Activated CD4-positive, CD25-positive, alpha-beta regulatory T cell treated with anti-CD3 and anti-CD28 coated beads, Interleukin-2, amount 50 U/mL, for 16 hours (primary cell): ENCODE results near the gene CPZ.

ENCODE experiments used
- DNase-seq: peaks from one replicate; pipeline ENCODE4 v3.0.0-alpha.2; 2020; ENCODE audit warnings: low read depth, low spot score

The CPZ gene

GRCh38 chr4:8594097-8595038 lies 1.8 kb downstream of the CPZ start:
- no peak for DNase-seq

- DNase-seq = no peak
These were observed 2.9 kb downstream of the CPZ start for GRCh38 chr4:8595237-8596087.

- DNase-seq = no peak
These were observed 4.3 kb downstream of the CPZ start for GRCh38 chr4:8596891-8597290.

GRCh38 chr4:8597319-8597718 lies 4.8 kb downstream of the CPZ start:
- DNase-seq = no peak

GRCh38 chr4:8597791-8598190 lies 5.2 kb downstream of the CPZ start:
- no peak for DNase-seq

- DNase-seq = no peak
These were observed 6.0 kb downstream of the CPZ start for GRCh38 chr4:8598391-8599090.

- no peak for DNase-seq
These were observed 6.5 kb downstream of the CPZ start for GRCh38 chr4:8599091-8599460.

- no peak for DNase-seq
These were observed 7.1 kb downstream of the CPZ start for GRCh38 chr4:8599657-8600056.

GRCh38 chr4:8600266-8600665 lies 7.7 kb downstream of the CPZ start:
- no peak for DNase-seq

GRCh38 chr4:8600686-8601085 lies 8.1 kb downstream of the CPZ start:
- no peak for DNase-seq

GRCh38 chr4:8601086-8601485 lies 8.5 kb downstream of the CPZ start:
- DNase-seq = no peak

GRCh38 chr4:8601556-8601955 lies 9.0 kb downstream of the CPZ start:
- DNase-seq = no peak

- no peak for DNase-seq
These were observed 10.3 kb downstream of the CPZ start for GRCh38 chr4:8602686-8603430.

GRCh38 chr4:8603931-8604330 lies 11.4 kb downstream of the CPZ start:
- DNase-seq = no peak

GRCh38 chr4:8605289-8605688 lies 12.7 kb downstream of the CPZ start:
- DNase-seq = no peak

GRCh38 chr4:8606476-8606875 lies 13.9 kb downstream of the CPZ start:
- DNase-seq = no peak

GRCh38 chr4:8606966-8607365 lies 14.4 kb downstream of the CPZ start:
- DNase-seq = no peak

GRCh38 chr4:8607603-8608481 lies 15.3 kb downstream of the CPZ start:
- no peak for DNase-seq

- DNase-seq = no peak
These were observed 16.3 kb downstream of the CPZ start for GRCh38 chr4:8608714-8609391.

GRCh38 chr4:8609406-8609805 lies 16.8 kb downstream of the CPZ start:
- DNase-seq = no peak
